Suprapubic skin (tissue), 4 donors: ENCODE results near the gene CUEDC2. TPM values are rescaled to one million over a fixed set of nuclear protein-coding genes. Genes with fewer than 3 reads are reported as not detected.

Source experiments
- DNase-seq, 2 donors: peaks; one replicate each; pipeline ENCODE4 v3.0.0-alpha.2; 2019; ENCODE audit warnings: low spot score in 2 of 2
- H3K27ac ChIP-seq: fragments of 200-600 bp; sonication (generic); one replicate; pipeline ENCODE4 v1.5.1; 2019
- H3K27me3 ChIP-seq: fragments of 200-600 bp; sonication (generic); one replicate; pipeline ENCODE4 v1.5.1; 2019
- H3K36me3 ChIP-seq: fragments of 200-600 bp; sonication (generic); one replicate; pipeline ENCODE4 v1.5.1; 2019
- H3K4me1 ChIP-seq: fragments of 200-600 bp; sonication (generic); one replicate; pipeline ENCODE4 v1.5.1; 2019
- H3K4me3 ChIP-seq: fragments of 200-600 bp; sonication (generic); one replicate; pipeline ENCODE4 v1.5.1; 2019; ENCODE audit warnings: mild to moderate bottlenecking
- H3K9me3 ChIP-seq: fragments of 200-600 bp; sonication (generic); one replicate; pipeline ENCODE4 v1.5.1; 2019
- EP300 ChIP-seq: sonication (generic); formaldehyde crosslinking; IDR thresholded peaks from one replicate; pipeline ENCODE4 v1.6.1; 2017; ENCODE audit warnings: antibody characterized with exemption
- POLR2A ChIP-seq, 2 donors: fragments of 450-650 bp; IDR thresholded peaks; one replicate each; pipeline ENCODE4 v1.6.1; 2017; ENCODE audit warnings: antibody characterized with exemption in 2 of 2, mild to moderate bottlenecking in 2 of 2, moderate library complexity in 2 of 2
- POLR2AphosphoS5 ChIP-seq, 3 donors: sonication (generic); formaldehyde crosslinking; IDR thresholded peaks; one replicate each; pipeline ENCODE4 v1.6.1; 2017; ENCODE audit warnings: antibody characterized with exemption in 3 of 3
- WGBS: methylation state at CpG from one replicate; pipeline ENCODE4 v1.1.5; 2018; 5-methylcytosine and 5-hydroxymethylcytosine counted together
- total RNA-seq, 4 donors: library from RNA; depleted of rRNA; stranded (reverse); fragments of >200 nt; gene quantifications; one replicate each; pipeline ENCODE4 v1.1.0, GENCODE V29; 2016
- TF ChIP-seq, protein P1 (sequence below), 2 donors: fragments of 200-600 bp in 1 of 2; fragments of 450-650 bp in 1 of 2; sonication (generic) in 1 of 2; IDR thresholded peaks; one replicate each; pipeline ENCODE4 v1.5.1; 2016 to 2019; ENCODE audit warnings: antibody characterized with exemption in 2 of 2, mild to moderate bottlenecking in 1 of 2, moderate library complexity in 1 of 2

CUEDC2 gene
- total RNA-seq, 4 donors from 2014 or later, result 25.0 to 61.2 (median 40.2) TPM

DNA sequence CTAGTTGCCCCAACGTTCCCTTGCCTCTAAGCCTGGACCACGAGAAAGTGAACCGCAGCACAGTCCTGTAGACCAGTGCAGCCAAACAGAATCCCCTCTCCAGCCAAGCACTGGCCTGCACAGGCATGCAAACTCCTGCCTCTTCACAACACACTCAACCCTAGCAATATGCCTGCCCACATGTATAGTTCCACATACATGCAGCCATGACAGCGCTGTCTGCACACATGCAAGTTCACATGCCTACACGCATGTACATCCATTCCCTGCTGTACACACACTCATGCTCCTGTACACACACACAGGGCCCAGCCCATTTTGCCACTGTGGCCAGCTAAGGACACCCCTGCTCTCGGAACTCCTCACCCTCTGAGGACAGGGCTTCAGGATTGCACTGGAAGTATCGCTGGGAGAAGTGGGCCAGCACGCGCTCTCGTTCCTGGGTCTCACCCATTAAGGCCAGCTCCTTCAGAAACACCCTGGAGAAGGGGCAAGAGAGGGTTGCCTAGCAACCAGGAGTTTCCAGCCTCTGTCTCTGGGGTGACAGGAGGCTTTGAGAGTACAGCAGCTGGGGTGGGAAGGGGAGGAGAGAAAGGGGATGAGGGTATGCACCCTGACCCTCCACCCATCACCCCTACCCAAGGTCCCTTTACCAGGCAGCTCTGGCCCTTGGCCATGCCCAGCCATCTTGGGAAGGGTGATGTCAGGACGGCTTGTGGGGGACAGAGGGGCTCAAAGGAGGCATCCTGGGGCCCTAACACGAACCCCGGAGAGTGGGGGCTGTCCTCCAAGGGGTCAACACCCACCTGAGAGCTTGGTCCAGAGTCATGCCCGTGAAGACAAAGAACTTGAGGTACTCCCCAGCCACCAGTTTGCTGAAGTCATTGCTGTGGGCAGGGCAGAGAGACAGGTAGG is 20.8 kb downstream of the CUEDC2 start:
- 82% methylated on average over 14 of the region's 14 CpGs for WGBS
- Histone ChIP-seq H3K27ac (no peak overlapping the region), H3K27me3 (peaks cover 83% of the 10 kb centered on the region), H3K4me3 (no peak overlapping the region), H3K4me1 (peaks cover 24% of the 10 kb centered on the region), H3K9me3 (no peaks in the 10 kb centered on the region), H3K36me3 (no peaks in the 10 kb centered on the region)
- DNase-seq, result no peak
- TF ChIP-seq POLR2A (IDR thresholded peaks at IDR 0.05) (no peak), POLR2AphosphoS5 (IDR thresholded peaks at IDR 0.05) (no peak), EP300 (no peak)
- TF ChIP-seq, protein P1, sequence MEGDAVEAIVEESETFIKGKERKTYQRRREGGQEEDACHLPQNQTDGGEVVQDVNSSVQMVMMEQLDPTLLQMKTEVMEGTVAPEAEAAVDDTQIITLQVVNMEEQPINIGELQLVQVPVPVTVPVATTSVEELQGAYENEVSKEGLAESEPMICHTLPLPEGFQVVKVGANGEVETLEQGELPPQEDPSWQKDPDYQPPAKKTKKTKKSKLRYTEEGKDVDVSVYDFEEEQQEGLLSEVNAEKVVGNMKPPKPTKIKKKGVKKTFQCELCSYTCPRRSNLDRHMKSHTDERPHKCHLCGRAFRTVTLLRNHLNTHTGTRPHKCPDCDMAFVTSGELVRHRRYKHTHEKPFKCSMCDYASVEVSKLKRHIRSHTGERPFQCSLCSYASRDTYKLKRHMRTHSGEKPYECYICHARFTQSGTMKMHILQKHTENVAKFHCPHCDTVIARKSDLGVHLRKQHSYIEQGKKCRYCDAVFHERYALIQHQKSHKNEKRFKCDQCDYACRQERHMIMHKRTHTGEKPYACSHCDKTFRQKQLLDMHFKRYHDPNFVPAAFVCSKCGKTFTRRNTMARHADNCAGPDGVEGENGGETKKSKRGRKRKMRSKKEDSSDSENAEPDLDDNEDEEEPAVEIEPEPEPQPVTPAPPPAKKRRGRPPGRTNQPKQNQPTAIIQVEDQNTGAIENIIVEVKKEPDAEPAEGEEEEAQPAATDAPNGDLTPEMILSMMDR (IDR thresholded peaks at IDR 0.05), result no peak

DNA sequence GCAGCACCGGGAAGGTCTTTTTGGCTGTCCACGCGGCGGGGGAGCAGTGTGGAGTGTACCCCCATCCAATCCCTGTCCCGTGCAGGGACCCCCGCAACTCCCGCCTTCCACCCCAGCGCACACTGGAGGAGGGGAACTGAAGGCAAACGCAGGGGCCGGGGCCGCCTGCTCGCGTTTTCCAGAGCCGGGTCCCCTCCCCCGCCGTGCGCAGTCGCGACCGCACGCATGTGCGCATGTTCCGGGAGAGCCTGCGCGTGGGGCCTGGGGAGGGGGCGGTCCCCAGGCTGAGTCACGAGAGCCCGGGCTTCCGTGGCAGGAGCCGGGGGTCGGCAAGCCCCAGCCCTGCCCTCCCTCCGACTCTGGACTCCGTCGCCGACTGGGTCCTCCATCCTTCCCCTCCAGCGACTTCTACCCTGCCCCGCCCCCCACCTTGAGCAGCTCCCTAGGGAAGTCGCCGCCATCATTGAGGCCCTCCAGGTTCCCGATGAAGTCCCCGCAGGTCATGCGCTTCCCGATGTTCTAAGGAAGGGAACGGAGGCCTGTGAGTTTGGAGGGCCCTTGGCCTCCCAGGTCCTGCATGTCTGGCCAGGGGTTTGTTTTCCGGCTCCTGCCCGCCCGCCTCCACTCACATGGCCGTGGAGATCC is 21.8 kb downstream of the CUEDC2 start:
- peak overlapping the region; percentile 31 for H3K4me3 ChIP-seq

DNA sequence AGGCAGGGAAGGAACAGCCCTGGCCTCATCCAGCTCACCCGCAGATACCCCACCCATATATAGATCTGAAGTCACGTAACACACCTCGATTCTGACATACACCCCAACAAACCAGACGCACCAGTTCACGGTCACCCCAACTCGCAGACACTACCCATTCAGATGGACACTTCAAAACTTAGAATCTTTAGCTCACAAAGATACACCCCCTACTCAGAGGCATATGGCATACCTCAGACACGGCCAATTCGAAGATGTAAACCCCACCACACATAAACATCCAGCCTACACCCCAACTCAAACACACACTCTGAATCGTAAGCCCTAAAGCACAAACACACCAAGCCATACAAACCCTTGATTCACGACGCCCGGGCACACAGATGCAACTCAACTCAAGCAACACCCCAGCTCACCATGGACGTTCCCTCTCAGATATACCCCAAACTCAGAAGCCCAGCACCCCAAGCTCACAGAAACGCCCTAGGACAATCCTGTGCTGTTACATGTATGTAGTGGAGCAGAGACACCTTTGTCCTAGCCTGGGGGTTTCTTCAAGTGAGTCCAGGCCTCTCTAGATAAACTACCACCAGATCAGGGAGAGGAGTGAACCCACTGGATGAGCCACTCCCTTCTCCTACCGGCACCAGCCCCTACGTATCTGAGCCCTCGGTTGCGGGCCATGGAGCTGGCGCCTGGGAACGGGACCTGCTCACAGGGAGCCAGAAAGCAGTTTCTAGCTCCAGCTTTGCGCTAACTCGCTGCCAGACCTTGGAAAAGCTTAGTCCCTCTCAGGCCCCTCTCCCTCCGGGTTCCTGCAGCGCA is 22.6 kb downstream of the CUEDC2 start:
- Histone ChIP-seq H3K27me3 (peaks cover 68% of the 10 kb centered on the region), H3K4me1 (peaks cover 24% of the 10 kb centered on the region), H3K4me3 (peak overlapping the region; percentile 54), H3K36me3 (no peaks in the 10 kb centered on the region), H3K27ac (no peak overlapping the region), H3K9me3 (no peaks in the 10 kb centered on the region)
- WGBS, result 28% methylated on average over 22 of the region's 24 CpGs
- DNase-seq, result no peak
- TF ChIP-seq, protein P1 (IDR thresholded peaks at IDR 0.05), result no peak
- TF ChIP-seq EP300 (no peak), POLR2AphosphoS5 (IDR thresholded peaks at IDR 0.05) (no peak), POLR2A (IDR thresholded peaks at IDR 0.05) (no peak)

More for the DNA sequence above, 21.8 kb downstream of the CUEDC2 start:
- Histone ChIP-seq H3K9me3 (no peaks in the 10 kb centered on the region), H3K36me3 (no peaks in the 10 kb centered on the region), H3K4me1 (peaks cover 24% of the 10 kb centered on the region), H3K27me3 (peaks cover 73% of the 10 kb centered on the region), H3K27ac (no peak overlapping the region)
- WGBS, result 2% methylated on average over 22 of the region's 48 CpGs
- TF ChIP-seq, protein P1 (IDR thresholded peaks at IDR 0.05), result no peak
- TF ChIP-seq POLR2A (IDR thresholded peaks at IDR 0.05) (no peak), POLR2AphosphoS5 (IDR thresholded peaks at IDR 0.05) (no peak), EP300 (no peak)
- DNase-seq, result peak in 1 of 2 donors; percentile 51

DNA sequence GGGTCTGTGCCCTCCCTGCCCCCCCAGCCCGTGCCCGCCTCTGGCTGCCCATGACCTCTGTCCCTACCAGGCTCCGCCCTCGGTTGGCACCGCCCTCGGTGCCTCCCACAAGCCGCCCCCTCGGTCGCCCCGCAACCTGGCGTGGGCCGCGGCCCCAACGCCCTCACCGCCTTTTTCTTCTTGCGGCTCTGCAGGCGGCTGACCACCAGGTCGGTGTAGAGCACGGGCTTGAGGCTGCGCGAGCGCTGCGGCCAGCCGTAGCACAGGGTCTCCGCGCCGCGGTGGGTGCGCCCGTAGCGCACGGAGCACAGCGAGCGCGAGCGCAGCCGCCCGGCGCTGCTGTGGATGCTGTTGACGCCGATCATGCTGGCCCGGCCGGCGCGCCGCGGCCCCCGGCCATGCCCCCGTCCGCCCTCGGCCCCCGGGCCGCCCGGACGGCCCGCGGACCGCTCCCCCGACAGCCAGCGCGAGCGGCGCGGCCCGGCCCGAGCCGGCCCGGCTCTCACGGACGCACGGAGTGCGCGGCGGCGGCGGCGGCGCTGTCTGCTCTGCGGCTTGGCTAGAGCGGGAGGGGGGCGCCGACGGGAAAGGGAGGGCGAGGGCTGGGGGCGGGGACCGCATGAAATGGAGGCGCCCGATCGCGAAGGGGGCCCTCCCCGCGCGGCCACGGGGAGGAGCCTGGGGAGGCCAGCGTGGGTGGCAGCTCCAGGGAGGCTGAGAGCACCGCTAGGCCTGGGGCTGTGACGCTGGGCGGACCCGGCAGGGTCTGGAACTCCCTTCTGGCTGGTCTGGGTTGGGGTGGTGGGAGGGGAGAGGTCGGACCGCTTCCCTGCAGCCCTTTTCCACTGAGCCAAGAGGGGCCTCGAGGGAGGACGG is 23.4 kb downstream of the CUEDC2 start:
- no peak for TF ChIP-seq POLR2A (IDR thresholded peaks at IDR 0.05)
- TF ChIP-seq POLR2AphosphoS5 (IDR thresholded peaks at IDR 0.05), result no peak
- TF ChIP-seq, protein P1 (IDR thresholded peaks at IDR 0.05), result no peak
- TF ChIP-seq EP300, result no peak
- Histone ChIP-seq H3K36me3 (no peaks in the 10 kb centered on the region), H3K27ac (no peak overlapping the region), H3K27me3 (peaks cover 62% of the 10 kb centered on the region), H3K4me3 (peak overlapping the region; percentile 54), H3K4me1 (peaks cover 24% of the 10 kb centered on the region), H3K9me3 (no peaks in the 10 kb centered on the region)
- DNase-seq, result peak in 1 of 2 donors; percentile 69
- under 1% methylated on average over 19 of the region's 103 CpGs for WGBS
